Adrenal gland (tissue), 12 donors: ENCODE results near the gene B3GALNT2. TPM values are rescaled to one million over a fixed set of nuclear protein-coding genes. Genes with fewer than 3 reads are reported as not detected.

ENCODE experiments used
- DNase-seq, 7 donors: peaks; one replicate each; pipeline ENCODE4 v3.0.0-alpha.2; 2019 to 2020
- H3K27ac ChIP-seq, 5 donors: fragments of 200-600 bp; sonication (generic) in 4 of 5; 1 replicate in 3 of 5; 2 replicates in 2 of 5; pipeline versions ENCODE4 v1.5.1 to v1.8.0; 2016 to 2020; ENCODE audit warnings: mild to moderate bottlenecking in 1 of 5
- H3K27me3 ChIP-seq: fragments of 200-600 bp; 2 replicates; pipeline ENCODE4 v1.8.0; 2021
- H3K36me3 ChIP-seq, 2 donors: fragments of 200-600 bp; replicated peaks in 1 of 2; 1 replicate in 1 of 2; 2 replicates in 1 of 2; pipeline versions ENCODE4 v1.5.1 to v1.8.0; 2018 to 2022
- H3K4me1 ChIP-seq, 2 donors: fragments of 200-600 bp; replicated peaks in 1 of 2; 1 replicate in 1 of 2; 2 replicates in 1 of 2; pipeline versions ENCODE4 v1.5.1 to v1.8.0; 2018 to 2021
- H3K4me3 ChIP-seq, 4 donors: fragments of 200-600 bp; sonication (generic) in 3 of 4; one replicate each; pipeline ENCODE4 v1.5.1; 2016 to 2018
- H3K9me3 ChIP-seq, 3 donors: fragments of 200-600 bp; sonication (generic) in 1 of 3; replicated peaks in 1 of 3; 1 replicate in 2 of 3; 2 replicates in 1 of 3; pipeline versions ENCODE4 v1.5.1 to v1.8.0; 2016 to 2021
- CTCF ChIP-seq, 6 experiments: fragments of 450-650 bp in 4 of 6; fragments of 200-600 bp in 2 of 6; sonication (generic) in 1 of 6; IDR thresholded peaks; 1 replicate in 5 of 6; 2 replicates in 1 of 6; pipeline versions ENCODE4 v1.5.1 to v1.8.0; 2016 to 2021; ENCODE audit warnings: antibody characterized with exemption in 6 of 6, mild to moderate bottlenecking in 2 of 6, moderate library complexity in 1 of 6
- POLR2A ChIP-seq, 2 donors: fragments of 450-650 bp; IDR thresholded peaks; one replicate each; pipeline ENCODE4 v1.6.1; 2017; ENCODE audit warnings: antibody characterized with exemption in 2 of 2, mild to moderate bottlenecking in 2 of 2, moderate library complexity in 1 of 2
- WGBS, 4 donors: extraction: QIAGEN DNeasy Blood & Tissue Kit in 2 of 4; methylation state at CpG; one replicate each; pipeline versions ENCODE4 v1.1.5 to v1.1.7; 2013 to 2017; 5-methylcytosine and 5-hydroxymethylcytosine counted together
- intact Hi-C, 2 donors: fragments of 100-400 bp; cut with DNase I; formaldehyde crosslinking; loops; one replicate each; pipeline versions ENCODE4 v1.14.1 to v1.15.0; 2022 to 2023
- polyA plus RNA-seq, 3 donors: library from polyadenylated mRNA; stranded (reverse); fragments of 200-250 nt in 2 of 3; fragments of 350-450 nt in 1 of 3; fragmentation: Illumina TruSeq in 1 of 3; extraction: RNeasy Lipid Tissue Mini Kit (QIAGEN cat#74804) in 1 of 3; gene quantifications; one replicate each; pipeline ENCODE4 v1.2.3, GENCODE V29; 2013 to 2014
- total RNA-seq, 9 donors: library from RNA; depleted of rRNA in 4 of 9; stranded (reverse); fragments of >200 nt in 4 of 9; fragments of 120-200 nt in 1 of 9; fragmentation: NEBNext Ultra II Directional in 1 of 9; extraction: Animal tissue kit (Norgen Biotek cat#: 25700) in 1 of 9; gene quantifications; one replicate each; pipeline versions ENCODE4 v1.1.0 to v1.2.4, GENCODE V29; 2013 to 2023
- donor health status: healthy with polysubstance abuse.
- donor health status: Bipolar disorder and iron deficiency.
- donor health status: DM: yes; HTN: yes; CAD: no.
- donor health status: DM: no; HTN: no; CAD: no.
- donor health status: DM: no; HTN: no; CAD: no.
- donor health status: DM: yes; HTN: yes; CAD: no.

Gene B3GALNT2
- total and polyA plus RNA-seq, 12 donors, result 2.7 to 66.2 (median 22.9) TPM

GRCh38 chr1:235503403-235504121 lies 690 bp downstream of the B3GALNT2 start:
- WGBS, 4 donors, result 0 to 2% (median 1%) methylated on average over 19 to 49 of the region's 49 CpGs
- TF ChIP-seq POLR2A (IDR thresholded peaks at IDR 0.05), result no peak
- TF ChIP-seq CTCF (IDR thresholded peaks at IDR 0.05), result no peak
- Histone ChIP-seq H3K27me3 (no peaks in the 10 kb centered on the region), H3K27ac (peak overlapping the region; percentile 40 to 100 (median 97)), H3K4me1 (peaks cover 5 to 27% of the 10 kb centered on the region in 2 donors), H3K36me3 (no peaks in the 10 kb centered on the region), H3K9me3 (no peaks in the 10 kb centered on the region), H3K4me3 (peak overlapping the region; percentile 7 to 75 (median 57))
- intact Hi-C loops, result no loop called here
- DNase-seq, result peak; percentile 47 to 72 (median 68)

- Histone ChIP-seq H3K4me1 (peaks cover 5 to 27% of the 10 kb centered on the region in 2 donors), H3K36me3 (no peaks in the 10 kb centered on the region), H3K27ac (peak overlapping the region; percentile 40 to 100 (median 97)), H3K4me3 (peak overlapping the region in 3 of 4 donors; percentile 7 to 75 (median 65)), H3K27me3 (no peaks in the 10 kb centered on the region), H3K9me3 (no peaks in the 10 kb centered on the region)
- TF ChIP-seq CTCF (IDR thresholded peaks at IDR 0.05) (no peak), POLR2A (IDR thresholded peaks at IDR 0.05) (no peak)
- WGBS, 4 donors, result 13 to 19% (median 17%) methylated on average over 5 of the region's 5 CpGs
- DNase-seq, result no peak
- intact Hi-C loops, result no loop called here
These were observed 1.4 kb downstream of the B3GALNT2 start for GRCh38 chr1:235502601-235503402.

GRCh38 chr1:235500971-235501540 lies 3.2 kb downstream of the B3GALNT2 start:
- no peak overlapping the region for H3K27ac ChIP-seq
- 84 to 87% (median 85%) methylated on average over 5 of the region's 5 CpGs for WGBS, 4 donors
- TF ChIP-seq POLR2A (IDR thresholded peaks at IDR 0.05) (no peak), CTCF (IDR thresholded peaks at IDR 0.05) (no peak)
- H3K4me1 ChIP-seq, result peaks cover 5 to 23% of the 10 kb centered on the region in 2 donors
- no peaks in the 10 kb centered on the region for H3K27me3 ChIP-seq
- no peak overlapping the region for H3K4me3 ChIP-seq
- intact Hi-C loops, result no loop called here
- DNase-seq, result no peak
- no peaks in the 10 kb centered on the region for H3K9me3 ChIP-seq
- H3K36me3 ChIP-seq, result no peaks in the 10 kb centered on the region

- no peak overlapping the region for H3K27ac ChIP-seq
- peaks cover 0 to 11% of the 10 kb centered on the region in 2 donors for H3K36me3 ChIP-seq
- WGBS, 4 donors, result 60 to 73% (median 64%) methylated on average over 2 of the region's 2 CpGs
- intact Hi-C loops, result no loop called here
- H3K4me3 ChIP-seq, result no peak overlapping the region
- DNase-seq, result no peak
- H3K9me3 ChIP-seq, result no peaks in the 10 kb centered on the region
- TF ChIP-seq POLR2A (IDR thresholded peaks at IDR 0.05) (no peak), CTCF (IDR thresholded peaks at IDR 0.05) (no peak)
- no peaks in the 10 kb centered on the region for H3K27me3 ChIP-seq
- H3K4me1 ChIP-seq, result peaks cover 0 to under 1% of the 10 kb centered on the region in 2 donors
These were observed 8.7 kb downstream of the B3GALNT2 start for GRCh38 chr1:235495551-235495950.
